Upper lobe of right lung (tissue), 1 donor: ENCODE results near the gene OVOL2. TPM values are rescaled to one million over a fixed set of nuclear protein-coding genes. Genes with fewer than 3 reads are reported as not detected.

Source experiments
- ATAC-seq: fragments of 200-7000 bp; cut with Tn5 transposase; one replicate; pipeline ENCODE4 v1.9.1; 2020; ENCODE audit warnings: mild to moderate bottlenecking, moderate library complexity
- DNase-seq: peaks from one replicate; pipeline ENCODE4 v3.0.0-alpha.2; 2020
- H3K27ac ChIP-seq: fragments of 200-600 bp; one replicate; pipeline ENCODE4 v1.8.0; 2022
- H3K27me3 ChIP-seq: fragments of 200-600 bp; one replicate; pipeline ENCODE4 v1.8.0; 2022; ENCODE audit warnings: mild to moderate bottlenecking
- H3K36me3 ChIP-seq: fragments of 200-600 bp; one replicate; pipeline ENCODE4 v1.8.0; 2022
- H3K4me1 ChIP-seq: fragments of 200-600 bp; one replicate; pipeline ENCODE4 v1.8.0; 2022
- H3K4me3 ChIP-seq: fragments of 200-600 bp; one replicate; pipeline ENCODE4 v1.8.0; 2022; ENCODE audit warnings: mild to moderate bottlenecking
- H3K9me3 ChIP-seq: fragments of 200-600 bp; one replicate; pipeline ENCODE4 v1.8.0; 2022
- CTCF ChIP-seq: fragments of 200-600 bp; IDR thresholded peaks from one replicate; pipeline ENCODE4 v1.8.0; 2022; ENCODE audit warnings: antibody characterized with exemption
- intact Hi-C: fragments of 100-400 bp; cut with DNase I; formaldehyde crosslinking; loops from one replicate; pipeline ENCODE4 v1.11.0; 2022
- total RNA-seq: library from RNA; stranded (reverse); fragmentation: NEBNext Ultra II Directional; extraction: Animal tissue kit (Norgen Biotek cat#: 25700); gene quantifications from one replicate; pipeline ENCODE4 v1.2.1, GENCODE V29; 2021
- donor health status: DM: no; HTN: yes; CAD: no; lungs with severe emphysema.

The OVOL2 gene
- total RNA-seq, 1 donor from 2014 or later: 6.7 TPM

DNA sequence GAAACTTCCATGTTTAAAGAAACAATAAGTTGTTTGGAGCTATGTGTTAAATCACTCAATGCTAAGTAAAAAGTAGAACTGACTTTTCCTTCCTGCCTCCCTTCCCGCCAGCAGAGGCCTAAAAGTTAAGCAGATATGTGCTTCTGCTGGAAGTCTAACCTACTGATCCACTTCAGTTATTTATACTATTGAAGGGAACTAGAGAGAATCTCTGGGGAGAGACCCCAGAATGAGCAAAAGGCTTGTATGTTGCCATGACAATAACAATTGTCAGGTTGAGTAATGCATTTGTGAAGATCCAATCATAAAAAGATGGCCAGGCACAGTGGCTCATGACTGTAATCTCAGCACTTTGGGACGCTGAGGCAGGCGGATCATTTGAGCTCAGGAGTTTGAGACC, 64.2 kb downstream of the OVOL2 start:
- no peak for ATAC-seq
- intact Hi-C loops: no loop called here
- no peak for DNase-seq

DNA sequence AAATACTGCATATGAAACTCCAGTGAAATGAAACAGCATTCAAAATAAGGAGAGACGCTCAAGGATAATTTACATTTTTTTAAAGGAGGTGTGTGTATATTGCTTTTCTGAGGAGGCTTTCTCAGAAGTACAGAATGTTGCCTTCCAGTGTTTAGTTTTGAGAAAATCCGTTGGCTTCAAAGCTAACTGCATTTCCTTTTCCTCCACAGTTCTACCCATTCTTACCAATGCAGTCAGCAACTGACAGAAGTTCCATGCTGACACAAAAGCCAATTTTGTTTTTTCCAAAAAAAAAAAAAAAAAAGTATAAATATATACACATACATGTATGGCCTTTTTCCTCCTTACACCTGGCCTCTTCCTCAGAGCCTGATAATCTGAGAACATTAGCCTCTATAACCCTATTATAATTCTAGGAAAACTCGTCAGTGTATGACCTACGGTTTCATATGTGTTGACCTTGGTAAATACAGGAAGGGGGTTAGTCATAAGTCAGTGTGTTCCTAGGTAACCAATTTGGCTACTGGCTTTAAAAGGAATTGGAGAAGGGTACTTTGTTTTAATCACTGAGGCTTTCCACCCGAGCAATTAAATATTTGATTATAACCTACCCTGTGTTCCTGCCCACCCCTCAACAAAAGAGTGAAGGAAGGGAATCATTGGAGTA, 64.7 kb downstream of the OVOL2 start:
- ATAC-seq (no peak), DNase-seq (no peak)
- Histone ChIP-seq H3K27ac (no peak overlapping the region), H3K4me3 (no peak overlapping the region), H3K36me3 (peaks cover 20% of the 10 kb centered on the region), H3K9me3 (no peaks in the 10 kb centered on the region), H3K4me1 (peaks cover 6% of the 10 kb centered on the region), H3K27me3 (no peaks in the 10 kb centered on the region)
- intact Hi-C loops: no loop called here
- no peak for TF ChIP-seq CTCF

More for the DNA sequence above, 64.2 kb downstream of the OVOL2 start:
- Histone ChIP-seq H3K4me3 (no peak overlapping the region), H3K27me3 (no peaks in the 10 kb centered on the region), H3K9me3 (no peaks in the 10 kb centered on the region), H3K27ac (no peak overlapping the region), H3K36me3 (peaks cover 14% of the 10 kb centered on the region), H3K4me1 (peaks cover 6% of the 10 kb centered on the region)
- TF ChIP-seq CTCF: no peak

DNA sequence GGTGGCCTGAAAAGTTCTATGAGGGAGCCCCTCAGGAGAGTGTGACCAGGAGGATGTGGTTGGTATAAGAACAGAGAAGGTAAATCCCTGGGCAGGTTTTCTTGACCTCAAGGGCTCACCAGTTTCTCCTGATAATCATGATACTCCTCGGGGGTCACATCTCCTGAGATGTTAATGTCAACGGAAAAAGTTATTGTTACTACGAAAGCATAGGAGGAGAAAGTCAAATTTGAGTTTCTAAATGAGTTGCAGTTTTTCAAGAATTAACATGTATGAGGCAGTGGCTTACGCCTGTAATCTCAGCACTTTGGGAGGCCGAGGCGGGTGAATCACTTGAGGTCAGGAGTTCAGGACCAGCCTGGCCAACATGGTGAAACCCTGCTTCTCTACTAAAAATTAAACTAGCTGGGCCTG, 65.5 kb downstream of the OVOL2 start:
- ATAC-seq (no peak), DNase-seq (no peak)
- Histone ChIP-seq H3K27ac (no peak overlapping the region), H3K9me3 (no peaks in the 10 kb centered on the region), H3K4me3 (no peak overlapping the region), H3K36me3 (peaks cover 20% of the 10 kb centered on the region), H3K27me3 (no peaks in the 10 kb centered on the region), H3K4me1 (peaks cover 6% of the 10 kb centered on the region)
- TF ChIP-seq CTCF: no peak
- intact Hi-C loops: no loop called here

DNA sequence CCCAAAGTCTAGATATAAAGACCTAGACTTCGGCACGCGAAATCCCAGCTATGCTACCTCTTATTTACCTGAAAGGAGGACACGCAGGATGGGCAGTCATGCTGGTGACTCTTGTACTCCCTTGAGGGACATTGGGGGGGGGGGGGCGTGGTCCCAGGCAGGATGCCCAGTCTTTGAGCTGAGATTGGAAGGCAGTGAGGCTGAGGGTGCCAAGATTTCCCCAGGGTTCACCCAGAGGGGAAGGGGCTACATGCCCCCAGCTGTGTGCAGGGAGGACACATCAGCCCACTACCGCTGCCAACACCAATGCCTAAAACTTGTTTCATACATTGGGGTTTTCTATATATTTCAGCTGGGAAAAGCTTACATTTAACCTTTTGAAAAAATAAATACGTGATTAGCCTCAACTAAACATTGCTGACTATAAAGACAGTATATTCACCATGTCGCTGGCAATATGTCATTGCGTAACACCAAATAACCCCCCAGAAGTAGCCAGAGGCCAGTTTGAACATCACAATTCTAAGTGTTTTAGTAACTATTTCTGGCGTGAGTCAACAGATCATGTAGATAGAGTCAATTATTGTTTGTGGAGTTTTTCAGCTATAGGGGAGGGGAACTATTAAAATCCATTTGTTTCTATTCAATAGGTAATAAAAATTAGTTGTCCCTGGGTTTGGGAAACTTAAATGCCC, 67.3 kb downstream of the OVOL2 start:
- no peak for TF ChIP-seq CTCF
- intact Hi-C loops: no loop called here

DNA sequence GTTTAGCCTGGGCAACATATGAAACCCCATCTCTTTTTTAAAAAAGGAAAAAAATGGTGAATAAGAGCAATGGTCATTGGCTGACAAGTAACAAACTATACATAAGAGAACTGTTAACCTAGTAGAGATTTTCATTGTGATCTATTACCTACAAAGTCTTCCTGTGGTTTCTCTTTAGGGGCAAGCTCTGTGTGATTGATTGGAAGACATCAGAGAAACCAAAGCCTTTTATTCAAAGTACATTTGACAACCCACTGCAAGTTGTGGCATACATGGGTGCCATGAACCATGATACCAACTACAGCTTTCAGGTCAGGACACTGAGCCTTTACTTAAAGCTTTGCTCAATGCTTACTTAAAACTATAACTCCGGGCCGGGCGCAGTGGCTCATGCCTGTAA, 69.7 kb downstream of the OVOL2 start:
- no peak for DNase-seq
- H3K4me3 ChIP-seq: no peak overlapping the region
- ATAC-seq: no peak
- intact Hi-C loops: no loop called here
- no peak for TF ChIP-seq CTCF
- H3K36me3 ChIP-seq: peaks cover 20% of the 10 kb centered on the region
- no peaks in the 10 kb centered on the region for H3K4me1 ChIP-seq
- no peak overlapping the region for H3K27ac ChIP-seq
- no peaks in the 10 kb centered on the region for H3K27me3 ChIP-seq
- H3K9me3 ChIP-seq: no peaks in the 10 kb centered on the region

More for the DNA sequence above, 67.3 kb downstream of the OVOL2 start:
- ATAC-seq: no peak
- no peak overlapping the region for H3K4me3 ChIP-seq
- H3K27me3 ChIP-seq: no peaks in the 10 kb centered on the region
- DNase-seq: no peak
- peaks cover 20% of the 10 kb centered on the region for H3K36me3 ChIP-seq
- H3K27ac ChIP-seq: no peak overlapping the region
- H3K4me1 ChIP-seq: no peaks in the 10 kb centered on the region
- no peaks in the 10 kb centered on the region for H3K9me3 ChIP-seq
